K562 (cell line): Measurements from ENCODE around the gene NRXN2.

Source experiments
- AFF1 ChIP-seq, 2 experiments: fragments of 450-650 bp; IDR thresholded peaks; 2 replicates each; pipeline ENCODE4 v1.6.1; 2018; ENCODE audit warnings: mild to moderate bottlenecking in 2 of 2, low read depth in 1 of 2; ENCODE audit not compliant: partially characterized antibody in 2 of 2
- CEBPB ChIP-seq: fragments of 450-650 bp; IDR thresholded peaks from 2 replicates; pipeline ENCODE4 v1.6.1; 2016; ENCODE audit warnings: missing genetic modification characterization, missing compliant biosample characterization
- NBN ChIP-seq: fragments of 450-650 bp; IDR thresholded peaks from 2 replicates; pipeline ENCODE4 v1.6.1; 2016; ENCODE audit warnings: low read depth, mild to moderate bottlenecking
- SNAPC5 ChIP-seq: fragments of 250-450 bp; sonication (Bioruptor Pico); IDR thresholded peaks from 2 replicates; pipeline ENCODE4 v1.8.0; 2021; ENCODE audit warnings: moderate library complexity, mild to moderate bottlenecking, inconsistent platforms
- ZSCAN29 ChIP-seq: fragments of 450-650 bp; IDR thresholded peaks from 2 replicates; pipeline ENCODE4 v1.6.1; 2017

GRCh38 chr11:64580412-64580811 lies 142.6 kb downstream of the NRXN2 start:
- TF ChIP-seq NBN: no peak
- no peak for TF ChIP-seq SNAPC5
- TF ChIP-seq CEBPB (tag): no peak
- TF ChIP-seq ZSCAN29: no peak
- TF ChIP-seq AFF1 (IDR thresholded peaks at IDR 0.05; ENCODE audit: low read depth in 1 of 2, partially characterized antibody in 2 of 2): no peak
